ENCODE measurements around the gene SLC25A47. TPM values are rescaled to one million over a fixed set of nuclear protein-coding genes. Genes with fewer than 3 reads are reported as not detected.

SLC25A47 gene
- total RNA-seq, 1 experiment from 2014 or later = not detected

- Mint-ChIP-seq H3K4me1 (ENCODE audit: low read depth, unreplicated experiment) (peaks cover 5% of the 10 kb centered on the region), H3K9me3 (ENCODE audit: unreplicated experiment) (no peaks in the 10 kb centered on the region), H3K27me3 (ENCODE audit: insufficient read depth, unreplicated experiment) (no peaks in the 10 kb centered on the region), H3K36me3 (ENCODE audit: insufficient read depth, unreplicated experiment) (peaks cover 21% of the 10 kb centered on the region), H3K4me3 (ENCODE audit: unreplicated experiment) (no peak overlapping the region), H3K27ac (ENCODE audit: unreplicated experiment) (no peak overlapping the region)
- no peak for DNase-seq
- CTCF ChIA-PET = no interaction called here
- Histone ChIP-seq H3K4me3 (ENCODE audit: low read depth, low read length) (no peak overlapping the region), H3K27me3 (replicated peaks; ENCODE audit: control insufficient read depth, insufficient read depth, low read length) (no peaks in the 10 kb centered on the region), H3K36me3 (ENCODE audit: control insufficient read depth, insufficient read depth, low read length) (no peaks in the 10 kb centered on the region; the same call in 1 of the 2 replicates), H3K9me3 (no peaks in the 10 kb centered on the region), H3K4me1 (no peaks in the 10 kb centered on the region)
- intact Hi-C loops (cut with micrococcal nuclease; ENCODE audit: unreplicated experiment) = no loop called here
- POLR2A ChIA-PET = no interaction called here
- BruUV-seq (replicated peaks) = no TSS peak
- TF ChIP-seq CTCF (IDR thresholded peaks at IDR 0.05; ENCODE audit: insufficient read depth in 1 of 2, low read depth in 1 of 2, low read length in 1 of 2, severe bottlenecking in 1 of 2, unreplicated experiment in 1 of 2) = no peak
Observed at GRCh38 chr14:100297320-100298300, 25.5 kb upstream of the SLC25A47 start.

GRCh38 chr14:100298551-100299237 lies 24.4 kb upstream of the SLC25A47 start:
- no peaks in the 10 kb centered on the region; the same call in 1 of the 2 replicates for H3K36me3 ChIP-seq (ENCODE audit: control insufficient read depth, insufficient read depth, low read length)
- H3K4me3 ChIP-seq (ENCODE audit: low read depth, low read length) = no peak overlapping the region
- peaks cover 18% of the 10 kb centered on the region for H3K36me3 Mint-ChIP-seq (ENCODE audit: insufficient read depth, unreplicated experiment)
- peaks cover 5% of the 10 kb centered on the region for H3K4me1 Mint-ChIP-seq (ENCODE audit: low read depth, unreplicated experiment)
- H3K9me3 ChIP-seq = no peaks in the 10 kb centered on the region
- ChIA-PET CTCF (no interaction called here), POLR2A (no interaction called here)
- H3K27ac Mint-ChIP-seq (ENCODE audit: unreplicated experiment) = no peak overlapping the region
- no TSS peak for BruUV-seq (replicated peaks)
- no peak for DNase-seq
- TF ChIP-seq CTCF (IDR thresholded peaks at IDR 0.05; ENCODE audit: insufficient read depth in 1 of 2, low read depth in 1 of 2, low read length in 1 of 2, severe bottlenecking in 1 of 2, unreplicated experiment in 1 of 2) = no peak
- no peaks in the 10 kb centered on the region for H3K27me3 ChIP-seq (replicated peaks; ENCODE audit: control insufficient read depth, insufficient read depth, low read length)
- H3K4me3 Mint-ChIP-seq (ENCODE audit: unreplicated experiment) = no peak overlapping the region
- no peaks in the 10 kb centered on the region for H3K27me3 Mint-ChIP-seq (ENCODE audit: insufficient read depth, unreplicated experiment)
- H3K4me1 ChIP-seq = no peaks in the 10 kb centered on the region
- intact Hi-C loops (cut with micrococcal nuclease; ENCODE audit: unreplicated experiment) = no loop called here
- no peaks in the 10 kb centered on the region for H3K9me3 Mint-ChIP-seq (ENCODE audit: unreplicated experiment)

- POLR2A ChIA-PET = no interaction called here
- no TSS peak for BruUV-seq (replicated peaks)
- no peaks in the 10 kb centered on the region for H3K27me3 ChIP-seq (replicated peaks; ENCODE audit: control insufficient read depth, insufficient read depth, low read length)
- no peak overlapping the region for H3K4me3 ChIP-seq (ENCODE audit: low read depth, low read length)
- Mint-ChIP-seq H3K27me3 (ENCODE audit: insufficient read depth, unreplicated experiment) (no peaks in the 10 kb centered on the region), H3K4me3 (ENCODE audit: unreplicated experiment) (no peak overlapping the region), H3K4me1 (ENCODE audit: low read depth, unreplicated experiment) (peaks cover 5% of the 10 kb centered on the region), H3K9me3 (ENCODE audit: unreplicated experiment) (no peaks in the 10 kb centered on the region), H3K27ac (ENCODE audit: unreplicated experiment) (no peak overlapping the region), H3K36me3 (ENCODE audit: insufficient read depth, unreplicated experiment) (peaks cover 18% of the 10 kb centered on the region)
- H3K9me3 ChIP-seq = no peaks in the 10 kb centered on the region
- no peaks in the 10 kb centered on the region; the same call in 1 of the 2 replicates for H3K4me1 ChIP-seq
- H3K36me3 ChIP-seq (ENCODE audit: control insufficient read depth, insufficient read depth, low read length) = no peaks in the 10 kb centered on the region; the same call in 1 of the 2 replicates
- intact Hi-C loops (cut with micrococcal nuclease; ENCODE audit: unreplicated experiment) = no loop called here
- CTCF ChIA-PET = no interaction called here
- DNase-seq = no peak
- TF ChIP-seq CTCF (IDR thresholded peaks at IDR 0.05; ENCODE audit: insufficient read depth in 1 of 2, low read depth in 1 of 2, low read length in 1 of 2, severe bottlenecking in 1 of 2, unreplicated experiment in 1 of 2) = no peak
Observed at GRCh38 chr14:100299238-100299560, 23.9 kb upstream of the SLC25A47 start.
